ENCODE results near the gene BAHCC1. TPM values are rescaled to one million over a fixed set of nuclear protein-coding genes. Genes with fewer than 3 reads are reported as not detected.

Gene BAHCC1
- total and polyA plus RNA-seq, 3 experiments from 2014 or later = not detected

GRCh38 chr17:81405411-81405872 is 10.2 kb downstream of the BAHCC1 start:
- Mint-ChIP-seq H3K4me1 (peaks cover 0 to 5% (median 0%) of the 10 kb centered on the region in 3 donors), H3K27ac (no peak overlapping the region), H3K9me3 (no peaks in the 10 kb centered on the region), H3K4me3 (no peak overlapping the region), H3K27me3 (peaks cover 48 to 82% of the 10 kb centered on the region in 2 donors), H3K36me3 (no peaks in the 10 kb centered on the region)
- peaks cover 50% of the 10 kb centered on the region for H3K27me3 ChIP-seq (ENCODE audit: insufficient read depth, low read length, poor library complexity, severe bottlenecking)
- no peak overlapping the region for H3K27ac ChIP-seq (ENCODE audit: low read depth, low read length)
- no peaks in the 10 kb centered on the region for H3K9me3 ChIP-seq (ENCODE audit: low read length)
- CTCF ChIA-PET = no interaction called here
- no peak overlapping the region for H3K4me3 ChIP-seq (ENCODE audit: low read length)
- POLR2A ChIA-PET = no interaction called here
- H3K36me3 ChIP-seq (ENCODE audit: insufficient read depth, low read length) = no peaks in the 10 kb centered on the region
- DNase-seq = no peak
- H3K4me1 ChIP-seq (ENCODE audit: insufficient read depth, low read length) = peaks cover 2% of the 10 kb centered on the region

GRCh38 chr17:81406117-81406953 is 11.1 kb downstream of the BAHCC1 start:
- H3K9me3 Mint-ChIP-seq = no peaks in the 10 kb centered on the region
- Histone ChIP-seq H3K4me1 (ENCODE audit: insufficient read depth, low read length) (no peaks in the 10 kb centered on the region), H3K4me3 (ENCODE audit: low read length) (no peak overlapping the region), H3K9me3 (ENCODE audit: low read length) (no peaks in the 10 kb centered on the region), H3K27ac (ENCODE audit: low read depth, low read length) (no peak overlapping the region), H3K27me3 (ENCODE audit: insufficient read depth, low read length, poor library complexity, severe bottlenecking) (peaks cover 41% of the 10 kb centered on the region), H3K36me3 (ENCODE audit: insufficient read depth, low read length) (no peaks in the 10 kb centered on the region)
- ChIA-PET POLR2A (no interaction called here), CTCF (no interaction called here)
- no peaks in the 10 kb centered on the region for H3K36me3 Mint-ChIP-seq
- H3K4me3 Mint-ChIP-seq = no peak overlapping the region
- peaks cover 39 to 74% of the 10 kb centered on the region in 2 donors for H3K27me3 Mint-ChIP-seq
- peaks cover 0 to under 1% (median under 1%) of the 10 kb centered on the region in 3 donors for H3K4me1 Mint-ChIP-seq
- no peak for DNase-seq
- H3K27ac Mint-ChIP-seq = no peak overlapping the region

GRCh38 chr17:81408049-81408448 is 12.8 kb downstream of the BAHCC1 start:
- no peak overlapping the region for H3K4me3 Mint-ChIP-seq
- no peaks in the 10 kb centered on the region for H3K9me3 Mint-ChIP-seq
- peaks cover 10 to 17% (median 10%) of the 10 kb centered on the region in 3 donors for H3K4me1 Mint-ChIP-seq
- H3K27ac Mint-ChIP-seq = no peak overlapping the region
- H3K27ac ChIP-seq (ENCODE audit: low read depth, low read length) = no peak overlapping the region
- DNase-seq = no peak
- peaks cover 29% of the 10 kb centered on the region for H3K27me3 ChIP-seq (ENCODE audit: insufficient read depth, low read length, poor library complexity, severe bottlenecking)
- H3K4me3 ChIP-seq (ENCODE audit: low read length) = no peak overlapping the region
- no peaks in the 10 kb centered on the region for H3K36me3 ChIP-seq (ENCODE audit: insufficient read depth, low read length)
- ChIA-PET POLR2A (no interaction called here), CTCF (no interaction called here)
- H3K36me3 Mint-ChIP-seq = no peaks in the 10 kb centered on the region
- H3K4me1 ChIP-seq (ENCODE audit: insufficient read depth, low read length) = peaks cover 17% of the 10 kb centered on the region
- H3K27me3 Mint-ChIP-seq = peaks cover 24 to 60% of the 10 kb centered on the region in 2 donors
- no peaks in the 10 kb centered on the region for H3K9me3 ChIP-seq (ENCODE audit: low read length)

- Mint-ChIP-seq H3K36me3 (no peaks in the 10 kb centered on the region), H3K27ac (no peak overlapping the region), H3K27me3 (peaks cover 13 to 48% of the 10 kb centered on the region in 2 donors), H3K4me3 (no peak overlapping the region), H3K4me1 (peaks cover 12 to 21% (median 13%) of the 10 kb centered on the region in 3 donors), H3K9me3 (no peaks in the 10 kb centered on the region)
- Histone ChIP-seq H3K9me3 (ENCODE audit: low read length) (no peaks in the 10 kb centered on the region), H3K36me3 (ENCODE audit: insufficient read depth, low read length) (no peaks in the 10 kb centered on the region), H3K4me1 (ENCODE audit: insufficient read depth, low read length) (peaks cover 25% of the 10 kb centered on the region), H3K27me3 (ENCODE audit: insufficient read depth, low read length, poor library complexity, severe bottlenecking) (peaks cover 21% of the 10 kb centered on the region), H3K27ac (ENCODE audit: low read depth, low read length) (no peak overlapping the region), H3K4me3 (ENCODE audit: low read length) (no peak overlapping the region)
- no peak for DNase-seq
- POLR2A ChIA-PET = no interaction called here
- CTCF ChIA-PET = no interaction called here
Observed at GRCh38 chr17:81409190-81409935, 14.1 kb downstream of the BAHCC1 start.

GRCh38 chr17:81410852-81411251 is 15.6 kb downstream of the BAHCC1 start:
- Histone ChIP-seq H3K36me3 (ENCODE audit: insufficient read depth, low read length) (no peaks in the 10 kb centered on the region), H3K9me3 (ENCODE audit: low read length) (no peaks in the 10 kb centered on the region), H3K27ac (ENCODE audit: low read depth, low read length) (no peak overlapping the region), H3K4me1 (ENCODE audit: insufficient read depth, low read length) (peaks cover 25% of the 10 kb centered on the region), H3K27me3 (ENCODE audit: insufficient read depth, low read length, poor library complexity, severe bottlenecking) (peaks cover 18% of the 10 kb centered on the region), H3K4me3 (ENCODE audit: low read length) (no peak overlapping the region)
- ChIA-PET POLR2A (no interaction called here), CTCF (no interaction called here)
- H3K36me3 Mint-ChIP-seq = no peaks in the 10 kb centered on the region
- H3K27me3 Mint-ChIP-seq = peaks cover 9 to 39% of the 10 kb centered on the region in 2 donors
- DNase-seq = no peak
- no peaks in the 10 kb centered on the region for H3K9me3 Mint-ChIP-seq
- no peak overlapping the region for H3K27ac Mint-ChIP-seq
- no peak overlapping the region for H3K4me3 Mint-ChIP-seq
- H3K4me1 Mint-ChIP-seq = peaks cover 12 to 21% (median 13%) of the 10 kb centered on the region in 3 donors

- Mint-ChIP-seq H3K4me1 (peaks cover 12 to 21% (median 13%) of the 10 kb centered on the region in 3 donors), H3K27me3 (peaks cover 9 to 39% of the 10 kb centered on the region in 2 donors), H3K27ac (no peak overlapping the region), H3K4me3 (no peak overlapping the region), H3K9me3 (no peaks in the 10 kb centered on the region), H3K36me3 (no peaks in the 10 kb centered on the region)
- DNase-seq = no peak
- Histone ChIP-seq H3K27ac (ENCODE audit: low read depth, low read length) (no peak overlapping the region), H3K36me3 (ENCODE audit: insufficient read depth, low read length) (no peaks in the 10 kb centered on the region), H3K9me3 (ENCODE audit: low read length) (no peaks in the 10 kb centered on the region), H3K27me3 (ENCODE audit: insufficient read depth, low read length, poor library complexity, severe bottlenecking) (peaks cover 16% of the 10 kb centered on the region), H3K4me1 (ENCODE audit: insufficient read depth, low read length) (peaks cover 25% of the 10 kb centered on the region), H3K4me3 (ENCODE audit: low read length) (no peak overlapping the region)
- POLR2A ChIA-PET = no interaction called here
- CTCF ChIA-PET = no interaction called here
Observed at GRCh38 chr17:81411305-81411704, 16.0 kb downstream of the BAHCC1 start.

- POLR2A ChIA-PET = interaction anchor here (1.0 kb wide), 1 partner anchor 15 kb away, joined by 3 read pairs; no protein-coding TSS in a partner anchor
- Histone ChIP-seq H3K4me3 (ENCODE audit: low read length) (peak overlapping the region; percentile 45), H3K36me3 (ENCODE audit: insufficient read depth, low read length) (no peaks in the 10 kb centered on the region), H3K27me3 (ENCODE audit: insufficient read depth, low read length, poor library complexity, severe bottlenecking) (peaks cover 3% of the 10 kb centered on the region), H3K27ac (ENCODE audit: low read depth, low read length) (peak overlapping the region; percentile 4), H3K4me1 (ENCODE audit: insufficient read depth, low read length) (peaks cover 25% of the 10 kb centered on the region), H3K9me3 (ENCODE audit: low read length) (no peaks in the 10 kb centered on the region)
- Mint-ChIP-seq H3K27me3 (peaks cover 3 to 29% of the 10 kb centered on the region in 2 donors), H3K9me3 (no peaks in the 10 kb centered on the region), H3K27ac (peak overlapping the region in 1 of 8 donors; percentile 31), H3K4me1 (peaks cover 12 to 21% (median 13%) of the 10 kb centered on the region in 3 donors), H3K4me3 (peak overlapping the region; percentile 37 to 85 (median 77)), H3K36me3 (no peaks in the 10 kb centered on the region)
- DNase-seq = peak; percentile 34 to 67 (median 60)
- CTCF ChIA-PET = interaction anchor here (0.6 kb wide), 1 partner anchor 93 kb away, joined by 3 read pairs; no protein-coding TSS in a partner anchor
Observed at GRCh38 chr17:81412490-81413093, 17.3 kb downstream of the BAHCC1 start.
